Aorta (tissue), 5 donors: Measurements from ENCODE around the gene CFAP97D1. TPM values are rescaled to one million over a fixed set of nuclear protein-coding genes. Genes with fewer than 3 reads are reported as not detected.

Experiments used
- ATAC-seq: fragments of 200-7000 bp; cut with Tn5 transposase; one replicate; pipeline ENCODE4 v1.9.1; 2022; ENCODE audit warnings: moderate library complexity; ENCODE audit not compliant: low FRiP score
- DNase-seq, 2 donors: peaks; one replicate each; pipeline ENCODE4 v3.0.0-alpha.2; 2020
- H3K27ac ChIP-seq, 2 donors: one replicate each; pipeline ENCODE4 v1.5.1; 2013; ENCODE audit warnings: low read length in 2 of 2, mild to moderate bottlenecking in 2 of 2, moderate library complexity in 2 of 2, control low read depth in 1 of 2, inconsistent platforms in 1 of 2, low read depth in 1 of 2
- H3K27me3 ChIP-seq, 2 donors: one replicate each; pipeline ENCODE4 v1.6.1; 2013; ENCODE audit warnings: control low read depth in 1 of 2, low read length in 1 of 2, mild to moderate bottlenecking in 1 of 2, moderate library complexity in 1 of 2; ENCODE audit not compliant: insufficient read depth in 2 of 2, control insufficient read depth in 1 of 2
- H3K36me3 ChIP-seq, 2 donors: one replicate each; pipeline ENCODE4 v1.6.1; 2013; ENCODE audit warnings: control low read depth in 1 of 2, low read length in 1 of 2, mild to moderate bottlenecking in 1 of 2; ENCODE audit not compliant: insufficient read depth in 2 of 2, control insufficient read depth in 1 of 2
- H3K4me1 ChIP-seq, 2 donors: one replicate each; pipeline ENCODE4 v1.6.1; 2013; ENCODE audit warnings: low read length in 2 of 2, control low read depth in 1 of 2, mild to moderate bottlenecking in 1 of 2, moderate library complexity in 1 of 2; ENCODE audit not compliant: insufficient read depth in 2 of 2, control insufficient read depth in 1 of 2
- H3K4me3 ChIP-seq, 2 donors: one replicate each; pipeline ENCODE4 v1.5.1; 2013; ENCODE audit warnings: low read length in 2 of 2, control low read depth in 1 of 2, mild to moderate bottlenecking in 1 of 2
- H3K9me3 ChIP-seq: one replicate; pipeline ENCODE4 v1.6.1; 2013; ENCODE audit warnings: mild to moderate bottlenecking, low read length; ENCODE audit not compliant: control insufficient read depth
- WGBS, 2 donors: extraction: QIAGEN DNeasy Blood & Tissue Kit; methylation state at CpG; one replicate each; pipeline ENCODE4 v1.1.7; 2013; 5-methylcytosine and 5-hydroxymethylcytosine counted together
- intact Hi-C, 2 donors: fragments of 100-400 bp; cut with DNase I; formaldehyde crosslinking; loops; one replicate each; pipeline versions ENCODE4 v1.14.2 to v1.15.0; 2022
- polyA plus RNA-seq, 2 donors: library from polyadenylated mRNA; stranded (reverse); fragments of 200-250 nt; gene quantifications; one replicate each; pipeline ENCODE4 v1.2.3, GENCODE V29; 2013
- total RNA-seq, 2 donors: library from RNA; stranded (reverse); fragmentation: NEBNext Ultra II Directional; extraction: Animal tissue kit (Norgen Biotek cat#: 25700); gene quantifications; one replicate each; pipeline ENCODE4 v1.2.1, GENCODE V29; 2021
- donor health status: healthy with polysubstance abuse.
- donor health status: Bipolar disorder and iron deficiency.
- donor health status: DM: no; HTN: no; CAD: no.
- donor health status: DM: no; HTN: no; CAD: no.
- donor health status: DM: yes; HTN: yes; CAD: no.

The CFAP97D1 gene
- total and polyA plus RNA-seq, 4 donors, result 0.25 TPM; not detected in 3

GRCh38 chr17:43769859-43770258 is 10.4 kb upstream of the CFAP97D1 start:
- Histone ChIP-seq H3K27ac (no peak overlapping the region), H3K4me1 (no peaks in the 10 kb centered on the region), H3K36me3 (peaks cover 2 to 4% of the 10 kb centered on the region in 2 donors), H3K4me3 (no peak overlapping the region), H3K27me3 (no peaks in the 10 kb centered on the region), H3K9me3 (no peaks in the 10 kb centered on the region)
- intact Hi-C loops, result no loop called here
- WGBS, 2 donors, result 92 to 93% methylated on average over 11 of the region's 11 CpGs
- ATAC-seq (no peak), DNase-seq (no peak)

DNA sequence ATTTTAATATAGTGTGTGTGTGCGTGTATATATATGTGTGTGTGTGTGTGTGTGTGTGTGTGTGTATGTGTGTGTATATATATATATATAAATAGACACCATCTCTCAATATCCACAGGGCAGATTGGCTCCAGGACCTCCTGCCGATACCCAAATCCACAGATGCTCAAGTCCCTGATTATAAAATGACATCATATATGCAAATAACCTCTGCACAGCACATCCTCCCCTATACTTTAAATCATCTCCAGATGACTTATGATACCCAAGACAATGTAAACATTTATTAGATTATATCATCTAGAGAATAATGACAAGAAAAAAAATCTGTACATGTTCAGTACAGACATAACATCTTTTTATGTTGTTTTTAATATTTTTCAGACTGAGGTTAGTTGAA is 9.3 kb upstream of the CFAP97D1 start:
- Histone ChIP-seq H3K27me3 (no peaks in the 10 kb centered on the region), H3K36me3 (peaks cover 2 to 4% of the 10 kb centered on the region in 2 donors), H3K4me1 (no peaks in the 10 kb centered on the region), H3K9me3 (no peaks in the 10 kb centered on the region), H3K27ac (no peak overlapping the region), H3K4me3 (no peak overlapping the region)
- 87 to 92% methylated on average over 2 of the region's 2 CpGs for WGBS, 2 donors
- DNase-seq, result no peak
- ATAC-seq, result no peak
- intact Hi-C loops, result no loop called here

- Histone ChIP-seq H3K4me1 (peaks cover 0 to 2% of the 10 kb centered on the region in 2 donors), H3K27me3 (no peaks in the 10 kb centered on the region), H3K27ac (no peak overlapping the region), H3K9me3 (no peaks in the 10 kb centered on the region), H3K36me3 (peaks cover 2 to 4% of the 10 kb centered on the region in 2 donors), H3K4me3 (no peak overlapping the region)
- 86 to 93% methylated on average over 9 of the region's 9 CpGs for WGBS, 2 donors
- intact Hi-C loops, result no loop called here
- DNase-seq (no peak), ATAC-seq (no peak)
These were observed 8.8 kb upstream of the CFAP97D1 start for GRCh38 chr17:43771463-43771862.

GRCh38 chr17:43772877-43773648 is 7.2 kb upstream of the CFAP97D1 start:
- H3K36me3 ChIP-seq, result peaks cover 0 to 3% of the 10 kb centered on the region in 2 donors
- WGBS, 2 donors, result 12 to 13% methylated on average over 10 of the region's 10 CpGs
- H3K27ac ChIP-seq, result peak overlapping the region; percentile 48 to 90
- H3K27me3 ChIP-seq, result no peaks in the 10 kb centered on the region
- no peak overlapping the region for H3K4me3 ChIP-seq
- peak; percentile 54 for ATAC-seq
- H3K9me3 ChIP-seq, result no peaks in the 10 kb centered on the region
- DNase-seq, result peak in 1 of 2 donors; percentile 86
- intact Hi-C loops, result no loop called here
- H3K4me1 ChIP-seq, result peaks cover 0 to 4% of the 10 kb centered on the region in 2 donors

DNA sequence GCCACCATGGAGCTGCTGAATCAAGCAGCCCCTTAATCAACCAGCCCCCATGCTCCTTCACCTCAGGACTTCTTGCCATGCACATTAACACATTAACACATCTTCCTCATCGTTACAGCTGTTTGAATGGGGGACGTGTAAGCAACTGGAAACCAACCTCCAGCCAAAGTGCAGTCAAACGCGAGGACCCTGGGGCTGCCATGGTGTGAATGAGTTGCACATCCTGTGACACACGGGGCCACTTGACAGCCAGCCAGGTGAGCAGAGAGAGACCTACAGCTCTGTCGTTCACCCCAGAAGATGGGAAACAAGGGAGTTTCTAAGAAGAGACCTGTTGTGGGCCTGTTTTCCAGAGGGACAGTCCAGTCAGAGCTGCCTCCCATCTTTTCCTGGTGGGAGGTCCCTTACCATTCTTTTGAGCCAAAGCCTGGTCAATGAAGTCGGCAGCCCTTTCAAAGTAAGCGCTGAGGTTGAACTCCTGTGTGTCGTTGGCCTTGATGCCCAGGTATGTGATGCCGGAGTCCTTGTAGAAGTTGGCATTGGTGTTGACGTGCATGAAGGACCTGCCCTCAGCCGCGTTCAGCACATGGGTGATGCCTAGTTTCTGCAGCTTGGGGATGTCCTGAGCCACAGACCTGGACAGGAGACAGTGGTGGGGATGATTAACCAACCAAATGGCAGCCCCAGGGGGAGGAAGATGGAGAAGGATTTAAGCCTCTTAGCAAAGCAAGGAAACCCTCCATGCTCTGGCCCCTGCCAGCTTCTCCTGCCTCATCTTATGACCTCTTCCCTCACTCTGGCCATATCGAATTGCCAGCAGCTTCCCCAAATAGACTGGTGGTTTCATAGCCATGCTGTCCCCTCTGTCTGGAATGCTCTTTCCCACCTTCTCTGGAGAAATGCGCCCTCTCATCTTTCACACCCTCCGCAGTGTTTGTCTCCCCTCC is 5.7 kb upstream of the CFAP97D1 start:
- 89 to 92% methylated on average over 16 of the region's 16 CpGs for WGBS, 2 donors
- H3K27me3 ChIP-seq, result no peaks in the 10 kb centered on the region
- peak overlapping the region in 1 of 2 donors; percentile 31 for H3K27ac ChIP-seq
- H3K4me1 ChIP-seq, result peaks cover 0 to 4% of the 10 kb centered on the region in 2 donors
- no peak overlapping the region for H3K4me3 ChIP-seq
- no peaks in the 10 kb centered on the region for H3K9me3 ChIP-seq
- DNase-seq, result no peak
- ATAC-seq, result no peak
- intact Hi-C loops, result loop anchor here in 1 of 2 donors (5.0 kb wide), 1 partner anchor 73 kb away; the partner anchor contains the start of gene CD300LG
- H3K36me3 ChIP-seq, result peaks cover 0 to 1% of the 10 kb centered on the region in 2 donors

DNA sequence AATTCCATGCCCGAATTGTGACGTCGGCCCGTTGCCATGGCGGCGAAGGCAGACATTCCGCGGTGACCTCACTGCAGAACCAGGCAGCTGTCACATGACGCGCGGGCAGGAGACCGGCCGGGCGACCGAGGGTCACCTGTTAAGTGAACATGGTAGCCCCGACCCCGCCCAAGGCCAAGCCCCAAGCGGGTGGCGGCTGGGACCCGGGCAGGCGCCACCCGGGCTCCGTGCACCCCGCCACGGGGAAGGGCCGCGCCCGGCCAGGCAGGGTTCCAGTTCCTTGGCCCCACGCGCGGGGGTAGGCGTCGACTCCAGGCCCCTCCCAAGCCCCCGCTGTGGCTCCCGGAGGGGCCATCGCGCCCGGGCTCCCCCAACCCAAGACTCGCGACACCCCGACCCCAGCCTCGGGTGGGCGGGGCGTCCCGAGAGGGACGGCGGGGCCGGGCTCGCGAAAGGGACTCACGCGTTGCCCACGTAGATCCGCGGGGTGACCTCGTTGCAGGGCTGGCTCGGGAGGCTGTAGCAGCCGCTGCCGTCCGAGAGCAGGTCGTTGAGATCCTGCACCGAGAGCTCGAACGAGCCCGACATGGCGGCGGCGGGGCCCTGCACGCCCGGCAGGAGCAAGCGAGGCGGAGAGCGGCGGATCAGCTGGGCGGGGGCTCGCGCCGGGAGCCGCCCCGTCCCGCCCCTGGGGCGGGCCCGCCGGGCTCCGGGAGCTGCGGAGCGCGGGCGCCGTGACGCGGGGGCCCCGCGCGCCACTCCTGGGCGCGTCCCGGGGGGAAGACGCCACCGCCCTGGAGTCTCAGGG is 1.7 kb upstream of the CFAP97D1 start, which contains the start of gene DUSP3:
DUSP3 (minus strand) TSS at position 641 of the 808 bp plus-strand sequence; CDS start at position 588, 53 bp downstream.
- no peaks in the 10 kb centered on the region for H3K27me3 ChIP-seq
- intact Hi-C loops, result loop anchor here in 1 of 2 donors (5.0 kb wide), 1 partner anchor 69 kb away; the partner anchor contains the start of gene CD300LG
- H3K9me3 ChIP-seq, result no peaks in the 10 kb centered on the region
- peak within 1 kb of the TSS; percentile 66 to 89 for H3K4me3 ChIP-seq
- DNase-seq (peak; percentile 98 to 99), ATAC-seq (peak; percentile 94)
- peak within 1 kb of the TSS; percentile 79 to 98 for H3K27ac ChIP-seq
- H3K36me3 ChIP-seq, result peaks cover 0 to 1% of the 10 kb centered on the region in 2 donors
- H3K4me1 ChIP-seq, result peaks cover 0 to 4% of the 10 kb centered on the region in 2 donors
- WGBS, 2 donors, result 0% methylated on average over 81 to 100 of the region's 100 CpGs

DNA sequence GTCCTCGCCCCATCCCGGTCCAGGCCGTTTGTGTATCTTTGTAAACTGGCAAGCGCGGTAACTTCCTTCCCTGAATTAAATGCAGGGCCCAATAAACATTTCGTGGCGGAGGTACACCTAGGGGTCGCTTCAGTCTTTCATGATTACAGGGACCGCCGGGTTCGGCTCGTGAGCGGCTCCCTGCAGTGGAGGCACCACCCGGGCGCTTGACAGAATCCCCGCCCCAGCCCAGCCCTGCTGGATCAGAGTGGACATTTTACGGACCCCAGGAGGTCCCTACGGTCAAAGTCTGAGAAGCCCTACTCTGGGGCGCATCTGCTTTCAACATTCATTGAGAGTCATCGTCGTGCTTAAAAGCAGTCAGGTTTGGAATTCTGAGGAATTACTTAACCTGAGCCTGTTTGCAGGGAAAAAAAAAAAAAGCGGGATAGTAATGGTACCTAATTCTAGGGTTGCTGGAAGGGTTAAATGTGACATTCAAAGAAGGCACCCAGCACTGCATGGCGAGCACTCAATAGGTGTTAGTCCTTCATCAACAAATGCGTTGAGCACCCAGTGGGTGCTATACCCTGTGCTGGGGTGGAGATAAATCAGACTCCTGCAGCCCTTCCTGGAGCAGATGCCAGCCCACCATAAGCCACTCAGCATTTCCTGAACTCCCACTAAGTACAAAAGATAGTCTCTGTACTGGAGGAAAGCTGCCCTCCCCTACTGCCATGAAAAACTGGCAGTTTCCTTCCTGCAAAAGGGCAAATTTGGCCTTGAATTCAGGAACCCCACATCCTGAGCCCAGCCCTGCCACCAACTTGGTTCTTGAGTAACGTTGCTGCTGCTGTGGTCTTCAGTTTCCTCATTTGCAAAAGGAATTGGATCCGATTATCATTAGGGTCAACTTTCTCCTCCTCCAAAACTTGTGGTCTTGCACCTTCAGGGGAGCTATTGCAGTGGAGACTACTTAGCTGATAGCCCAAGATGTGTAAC is 800 bp upstream of the CFAP97D1 start:
- ATAC-seq (peak; percentile 21), DNase-seq (no peak)
- H3K4me3 ChIP-seq, result peak overlapping the region; percentile 39 to 46
- H3K36me3 ChIP-seq, result peaks cover 0 to 1% of the 10 kb centered on the region in 2 donors
- intact Hi-C loops, result loop anchor here (5.0 kb wide), 2 partner anchors 53 to 68 kb away; partner anchors contain the start of genes MPP3 (in 2 of the 2) and CD300LG (in 1 of the 2)
- peak overlapping the region in 1 of 2 donors; percentile 55 for H3K27ac ChIP-seq
- WGBS, 2 donors, result 10 to 11% methylated on average over 26 of the region's 26 CpGs
- no peaks in the 10 kb centered on the region for H3K27me3 ChIP-seq
- no peaks in the 10 kb centered on the region for H3K9me3 ChIP-seq
- peaks cover 0 to 4% of the 10 kb centered on the region in 2 donors for H3K4me1 ChIP-seq
